PFSK-1 (cell line): ENCODE data around the gene KCNIP4.

Experiments used
- FOXP2 ChIP-seq: optimal IDR thresholded peaks from 2 replicates; pipeline ENCODE3; 2011; ENCODE audit warnings: borderline replicate concordance, control low read depth, inconsistent platforms; ENCODE audit not compliant: insufficient read depth; ENCODE audit errors: extremely low read length, extremely low read depth
- POLR2AphosphoS5 ChIP-seq: IDR thresholded peaks from 2 replicates; pipeline ENCODE4 v1.6.1; 2012; ENCODE audit warnings: low read depth, mild to moderate bottlenecking, control low read depth, low read length, moderate library complexity
- SIN3A ChIP-seq: IDR thresholded peaks from 2 replicates; pipeline ENCODE4 v1.6.1; 2012; ENCODE audit warnings: mild to moderate bottlenecking, low read length, moderate library complexity, borderline replicate concordance; ENCODE audit not compliant: insufficient read depth
- TAF1 ChIP-seq: IDR thresholded peaks from 2 replicates; pipeline ENCODE4 v1.6.1; 2012; ENCODE audit warnings: low read length, control low read depth, borderline replicate concordance; ENCODE audit not compliant: insufficient read depth
- TF ChIP-seq, protein P1 (sequence below), 2 experiments: IDR thresholded peaks; 2 replicates each; pipeline versions ENCODE4 v1.6.1 to v1.8.0; 2011 to 2012; ENCODE audit warnings: low read depth in 2 of 2, low read length in 2 of 2, control low read depth in 1 of 2, inconsistent platforms in 1 of 2, mild to moderate bottlenecking in 1 of 2, moderate library complexity in 1 of 2; ENCODE audit not compliant: insufficient read depth in 1 of 2

Gene KCNIP4

DNA sequence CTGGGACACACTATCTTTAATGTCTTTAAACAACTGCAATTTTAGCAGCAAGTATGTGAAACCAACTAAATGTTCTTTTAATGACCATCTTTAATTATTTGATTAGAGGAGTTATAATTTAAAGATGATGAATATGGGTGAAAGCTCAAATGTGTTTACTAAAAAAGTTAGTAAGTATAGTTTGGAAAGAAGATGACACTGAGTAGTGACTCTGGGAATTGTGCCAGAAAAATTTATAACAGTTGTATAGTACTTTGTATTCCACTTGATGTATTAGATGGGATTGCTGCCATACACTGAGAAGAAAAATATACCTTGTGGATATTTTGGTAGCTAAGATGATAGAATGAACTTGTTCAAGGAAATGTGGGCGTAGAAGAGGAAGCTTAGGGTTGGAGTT, 1267.8 kb downstream of the KCNIP4 start:
- TF ChIP-seq SIN3A (no peak), TAF1 (no peak), POLR2AphosphoS5 (no peak), FOXP2 (no peak)
- TF ChIP-seq, protein P1, sequence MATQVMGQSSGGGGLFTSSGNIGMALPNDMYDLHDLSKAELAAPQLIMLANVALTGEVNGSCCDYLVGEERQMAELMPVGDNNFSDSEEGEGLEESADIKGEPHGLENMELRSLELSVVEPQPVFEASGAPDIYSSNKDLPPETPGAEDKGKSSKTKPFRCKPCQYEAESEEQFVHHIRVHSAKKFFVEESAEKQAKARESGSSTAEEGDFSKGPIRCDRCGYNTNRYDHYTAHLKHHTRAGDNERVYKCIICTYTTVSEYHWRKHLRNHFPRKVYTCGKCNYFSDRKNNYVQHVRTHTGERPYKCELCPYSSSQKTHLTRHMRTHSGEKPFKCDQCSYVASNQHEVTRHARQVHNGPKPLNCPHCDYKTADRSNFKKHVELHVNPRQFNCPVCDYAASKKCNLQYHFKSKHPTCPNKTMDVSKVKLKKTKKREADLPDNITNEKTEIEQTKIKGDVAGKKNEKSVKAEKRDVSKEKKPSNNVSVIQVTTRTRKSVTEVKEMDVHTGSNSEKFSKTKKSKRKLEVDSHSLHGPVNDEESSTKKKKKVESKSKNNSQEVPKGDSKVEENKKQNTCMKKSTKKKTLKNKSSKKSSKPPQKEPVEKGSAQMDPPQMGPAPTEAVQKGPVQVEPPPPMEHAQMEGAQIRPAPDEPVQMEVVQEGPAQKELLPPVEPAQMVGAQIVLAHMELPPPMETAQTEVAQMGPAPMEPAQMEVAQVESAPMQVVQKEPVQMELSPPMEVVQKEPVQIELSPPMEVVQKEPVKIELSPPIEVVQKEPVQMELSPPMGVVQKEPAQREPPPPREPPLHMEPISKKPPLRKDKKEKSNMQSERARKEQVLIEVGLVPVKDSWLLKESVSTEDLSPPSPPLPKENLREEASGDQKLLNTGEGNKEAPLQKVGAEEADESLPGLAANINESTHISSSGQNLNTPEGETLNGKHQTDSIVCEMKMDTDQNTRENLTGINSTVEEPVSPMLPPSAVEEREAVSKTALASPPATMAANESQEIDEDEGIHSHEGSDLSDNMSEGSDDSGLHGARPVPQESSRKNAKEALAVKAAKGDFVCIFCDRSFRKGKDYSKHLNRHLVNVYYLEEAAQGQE (IDR thresholded peaks at IDR 0.05; ENCODE audit: insufficient read depth in 1 of 2, low read depth in 2 of 2, low read length in 2 of 2): no peak

DNA sequence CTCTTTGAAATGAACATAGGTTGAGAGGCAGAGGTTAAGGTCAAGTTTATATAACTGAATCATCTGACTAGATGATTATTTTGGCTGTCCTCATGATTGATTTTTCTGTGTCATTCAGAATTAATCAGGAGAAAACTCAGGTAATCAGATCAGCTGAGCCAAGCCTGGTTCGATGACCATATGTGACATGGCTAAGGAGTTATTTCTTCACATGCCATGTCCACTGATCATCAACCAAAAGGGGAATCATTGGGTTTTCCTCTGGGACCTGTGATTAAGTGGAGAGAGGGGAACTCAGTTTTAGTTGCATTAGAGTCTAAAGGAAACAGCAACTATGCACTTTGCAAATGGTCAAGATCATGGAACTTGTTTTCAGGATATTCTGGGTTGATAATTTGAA, 1268.6 kb downstream of the KCNIP4 start:
- TF ChIP-seq SIN3A (no peak), POLR2AphosphoS5 (no peak)
- TF ChIP-seq, protein P1 (IDR thresholded peaks at IDR 0.05; ENCODE audit: insufficient read depth in 1 of 2, low read depth in 2 of 2, low read length in 2 of 2): no peak
